ENCODE data around the gene SKA2. TPM values are rescaled to one million over a fixed set of nuclear protein-coding genes. Genes with fewer than 3 reads are reported as not detected.
A peak's percentile ranks its signal among the peaks of the same experiment; 100 is the strongest.

Gene SKA2
- total and polyA plus RNA-seq, 9 of the 15 experiments (the other 6 are each of a cell fraction or from before 2014, with no cell fraction given): 58.1 to 183 (median 133) TPM

- peak; percentile 81 for TF ChIP-seq GABPA (tag; conservative IDR thresholded peaks at IDR 0.05; ENCODE audit: low read depth)
- no peak for TF ChIP-seq ZNF140 (CRISPR knock-in tag; IDR thresholded peaks at IDR 0.05)
- peak; percentile 91 for TF ChIP-seq REST (IDR thresholded peaks at IDR 0.05; ENCODE audit: borderline replicate concordance)
- no peak for TF ChIP-seq REST (CRISPR knock-in tag; IDR thresholded peaks at IDR 0.05; ENCODE audit: low read depth)
- TF ChIP-seq TCFL5 (CRISPR knock-in tag; conservative IDR thresholded peaks at IDR 0.05): no peak
- no peak for TF ChIP-seq ZNF124 (CRISPR knock-in tag; IDR thresholded peaks at IDR 0.05)
- TF ChIP-seq MAFG (tag; conservative IDR thresholded peaks at IDR 0.05): no peak
- no peak for TF ChIP-seq ZNF253 (CRISPR knock-in tag; conservative IDR thresholded peaks at IDR 0.05)
- peak; percentile 81 for TF ChIP-seq PHF8 (IDR thresholded peaks at IDR 0.05; ENCODE audit: borderline replicate concordance, low read length)
- no peak for TF ChIP-seq BRD4 (IDR thresholded peaks at IDR 0.05)
- no peak for TF ChIP-seq IRF9 (tag; IDR thresholded peaks at IDR 0.05)
- TF ChIP-seq, protein P1, sequence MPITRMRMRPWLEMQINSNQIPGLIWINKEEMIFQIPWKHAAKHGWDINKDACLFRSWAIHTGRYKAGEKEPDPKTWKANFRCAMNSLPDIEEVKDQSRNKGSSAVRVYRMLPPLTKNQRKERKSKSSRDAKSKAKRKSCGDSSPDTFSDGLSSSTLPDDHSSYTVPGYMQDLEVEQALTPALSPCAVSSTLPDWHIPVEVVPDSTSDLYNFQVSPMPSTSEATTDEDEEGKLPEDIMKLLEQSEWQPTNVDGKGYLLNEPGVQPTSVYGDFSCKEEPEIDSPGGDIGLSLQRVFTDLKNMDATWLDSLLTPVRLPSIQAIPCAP (CRISPR knock-in tag; IDR thresholded peaks at IDR 0.05; ENCODE audit: borderline replicate concordance): no peak
- TF ChIP-seq NR4A1 (CRISPR knock-in tag; IDR thresholded peaks at IDR 0.05): peak; percentile 42; the same call in 1 of the 2 replicates
- TF ChIP-seq NR4A1 (tag; IDR thresholded peaks at IDR 0.05): no peak
- no peak for TF ChIP-seq MTF1 (CRISPR knock-in tag; IDR thresholded peaks at IDR 0.05; ENCODE audit: borderline replicate concordance)
- no peak for TF ChIP-seq ZNF584 (CRISPR knock-in tag; IDR thresholded peaks at IDR 0.05; ENCODE audit: low read depth)
- peak; percentile 30 for TF ChIP-seq U2AF1 (optimal IDR thresholded peaks at IDR 0.05; ENCODE audit: low read depth, low read length)
- TF ChIP-seq TAF7 (tag; IDR thresholded peaks at IDR 0.05): no peak
- TF ChIP-seq FOXJ2 (tag; IDR thresholded peaks at IDR 0.05): no peak
Measured at GRCh38 chr17:59106463-59107305, 48.3 kb downstream of the SKA2 start, which contains the start of gene TRIM37 (continued).

Data from K562 (cell line).